Neutrophil (primary cell): ENCODE data around the gene INSYN2A.

Experiments
- H3K27ac ChIP-seq: fragments of 200-600 bp; sonication (generic); 2 replicates; pipeline ENCODE4 v1.5.1; 2016; ENCODE audit warnings: mild to moderate bottlenecking, moderate library complexity
- H3K27me3 ChIP-seq: fragments of 200-600 bp; sonication (generic); 2 replicates; pipeline ENCODE4 v1.6.0; 2016; ENCODE audit warnings: mild to moderate bottlenecking
- H3K36me3 ChIP-seq: fragments of 200-600 bp; sonication (generic); 2 replicates; pipeline ENCODE4 v1.5.1; 2017
- H3K4me1 ChIP-seq, 2 experiments: fragments of 200-600 bp in 1 of 2; sonication (generic) in 1 of 2; 1 replicate in 1 of 2; 2 replicates in 1 of 2; pipeline versions ENCODE4 v1.5.1 to v1.6.1; 2013 to 2016; ENCODE audit warnings: low read depth in 1 of 2, low read length in 1 of 2, mild to moderate bottlenecking in 1 of 2, moderate library complexity in 1 of 2; ENCODE audit not compliant: control insufficient read depth in 1 of 2, insufficient read depth in 1 of 2
- H3K4me3 ChIP-seq, 2 experiments: fragments of 200-600 bp in 1 of 2; sonication (generic) in 1 of 2; 1 replicate in 1 of 2; 2 replicates in 1 of 2; pipeline ENCODE4 v1.5.1; 2013 to 2016; ENCODE audit warnings: low read depth in 1 of 2, low read length in 1 of 2, mild to moderate bottlenecking in 1 of 2, moderate library complexity in 1 of 2
- H3K9me3 ChIP-seq: fragments of 200-600 bp; sonication (generic); 2 replicates; pipeline ENCODE4 v1.5.1; 2016
- TF ChIP-seq, protein P1 (sequence below): fragments of 200-600 bp; sonication (generic); IDR thresholded peaks from 2 replicates; pipeline ENCODE4 v1.5.1; 2016; ENCODE audit warnings: antibody characterized with exemption

Gene INSYN2A

DNA sequence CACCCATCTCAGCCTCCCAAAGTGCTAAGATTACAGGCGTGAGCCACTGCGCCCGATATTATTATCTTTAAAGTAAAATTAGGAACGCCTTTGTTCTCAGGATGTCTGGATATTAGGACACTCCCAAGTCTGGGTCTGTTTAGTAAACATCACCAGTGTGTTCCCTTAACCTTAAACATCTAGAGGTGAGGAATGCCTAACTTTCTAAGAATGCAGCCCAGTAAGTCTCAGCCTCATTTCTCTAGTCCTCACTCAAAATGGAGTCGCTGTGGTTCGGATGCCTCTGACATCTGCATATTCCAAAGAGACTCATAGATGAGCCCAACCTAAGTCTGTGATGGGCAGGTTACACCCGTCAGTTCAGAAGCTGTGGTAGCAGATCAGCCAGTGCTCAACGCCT lies 4.3 kb upstream of the INSYN2A start:
- peaks cover 45% of the 10 kb centered on the region for H3K27me3 ChIP-seq
- no peak overlapping the region for H3K4me3 ChIP-seq
- H3K36me3 ChIP-seq = no peaks in the 10 kb centered on the region
- no peaks in the 10 kb centered on the region for H3K4me1 ChIP-seq
- TF ChIP-seq, protein P1, sequence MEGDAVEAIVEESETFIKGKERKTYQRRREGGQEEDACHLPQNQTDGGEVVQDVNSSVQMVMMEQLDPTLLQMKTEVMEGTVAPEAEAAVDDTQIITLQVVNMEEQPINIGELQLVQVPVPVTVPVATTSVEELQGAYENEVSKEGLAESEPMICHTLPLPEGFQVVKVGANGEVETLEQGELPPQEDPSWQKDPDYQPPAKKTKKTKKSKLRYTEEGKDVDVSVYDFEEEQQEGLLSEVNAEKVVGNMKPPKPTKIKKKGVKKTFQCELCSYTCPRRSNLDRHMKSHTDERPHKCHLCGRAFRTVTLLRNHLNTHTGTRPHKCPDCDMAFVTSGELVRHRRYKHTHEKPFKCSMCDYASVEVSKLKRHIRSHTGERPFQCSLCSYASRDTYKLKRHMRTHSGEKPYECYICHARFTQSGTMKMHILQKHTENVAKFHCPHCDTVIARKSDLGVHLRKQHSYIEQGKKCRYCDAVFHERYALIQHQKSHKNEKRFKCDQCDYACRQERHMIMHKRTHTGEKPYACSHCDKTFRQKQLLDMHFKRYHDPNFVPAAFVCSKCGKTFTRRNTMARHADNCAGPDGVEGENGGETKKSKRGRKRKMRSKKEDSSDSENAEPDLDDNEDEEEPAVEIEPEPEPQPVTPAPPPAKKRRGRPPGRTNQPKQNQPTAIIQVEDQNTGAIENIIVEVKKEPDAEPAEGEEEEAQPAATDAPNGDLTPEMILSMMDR = no peak
- H3K27ac ChIP-seq = no peak overlapping the region
- no peaks in the 10 kb centered on the region for H3K9me3 ChIP-seq

DNA sequence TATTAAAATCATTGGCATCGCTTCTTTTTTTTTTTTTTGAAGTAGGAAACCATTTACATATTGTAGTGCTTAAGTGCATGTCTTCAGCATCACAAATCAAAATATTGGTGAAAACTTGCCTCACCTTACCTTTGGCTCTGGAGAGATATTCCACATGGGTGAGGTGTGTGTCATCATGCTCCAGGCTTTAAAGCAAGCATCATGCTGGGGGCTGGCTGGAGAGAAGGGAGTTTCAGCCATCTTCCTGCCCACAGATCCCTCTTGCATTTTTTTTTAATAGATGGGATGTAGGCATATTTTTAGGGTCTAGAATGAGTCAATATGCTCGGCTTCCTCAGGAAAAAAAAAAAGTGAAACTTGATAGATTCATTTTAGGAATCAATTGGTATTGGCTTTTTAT lies 2.3 kb upstream of the INSYN2A start:
- TF ChIP-seq, protein P1 = no peak

DNA sequence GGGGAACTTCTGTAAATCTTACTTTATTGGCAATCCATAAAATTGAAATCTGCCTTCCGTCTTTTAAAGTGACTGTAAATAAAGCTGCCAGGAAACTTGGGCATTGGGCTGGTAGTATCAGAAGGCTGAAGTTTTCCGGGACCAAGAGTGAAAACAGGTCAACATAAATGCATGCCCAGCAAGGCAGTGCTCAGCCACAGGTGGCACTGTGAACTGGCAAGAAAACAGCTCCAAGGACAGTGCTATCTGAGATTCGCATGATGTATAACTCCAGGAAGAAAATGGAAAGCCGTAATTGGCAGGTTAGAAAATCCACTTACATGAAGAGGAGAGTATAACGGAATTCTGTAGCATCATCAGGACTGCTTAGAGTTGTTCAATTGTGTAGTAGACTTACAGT lies 1.9 kb upstream of the INSYN2A start:
- Histone ChIP-seq H3K27ac (no peak overlapping the region), H3K27me3 (peaks cover 69% of the 10 kb centered on the region), H3K4me1 (no peaks in the 10 kb centered on the region), H3K9me3 (no peaks in the 10 kb centered on the region), H3K4me3 (no peak overlapping the region), H3K36me3 (no peaks in the 10 kb centered on the region)
- TF ChIP-seq, protein P1 = no peak

More for the DNA sequence above, 2.3 kb upstream of the INSYN2A start:
- Histone ChIP-seq H3K36me3 (no peaks in the 10 kb centered on the region), H3K4me1 (no peaks in the 10 kb centered on the region), H3K27me3 (peaks cover 65% of the 10 kb centered on the region), H3K9me3 (no peaks in the 10 kb centered on the region), H3K4me3 (no peak overlapping the region), H3K27ac (no peak overlapping the region)

DNA sequence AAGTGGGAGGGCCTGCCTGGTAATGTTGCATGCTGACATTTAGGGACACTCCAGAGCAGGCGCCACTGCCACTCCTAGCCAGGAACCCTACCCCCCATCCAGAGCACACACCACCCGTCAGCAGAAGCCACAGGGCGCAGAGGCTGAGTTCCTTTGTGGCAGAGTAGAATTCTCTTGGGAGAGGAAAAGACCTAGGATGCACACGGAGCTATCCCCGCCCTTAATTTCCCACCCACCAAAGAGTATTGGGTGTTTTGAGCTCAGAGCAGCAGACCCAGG lies 702 bp upstream of the INSYN2A start:
- H3K4me3 ChIP-seq = no peak overlapping the region
- TF ChIP-seq, protein P1 = no peak

DNA sequence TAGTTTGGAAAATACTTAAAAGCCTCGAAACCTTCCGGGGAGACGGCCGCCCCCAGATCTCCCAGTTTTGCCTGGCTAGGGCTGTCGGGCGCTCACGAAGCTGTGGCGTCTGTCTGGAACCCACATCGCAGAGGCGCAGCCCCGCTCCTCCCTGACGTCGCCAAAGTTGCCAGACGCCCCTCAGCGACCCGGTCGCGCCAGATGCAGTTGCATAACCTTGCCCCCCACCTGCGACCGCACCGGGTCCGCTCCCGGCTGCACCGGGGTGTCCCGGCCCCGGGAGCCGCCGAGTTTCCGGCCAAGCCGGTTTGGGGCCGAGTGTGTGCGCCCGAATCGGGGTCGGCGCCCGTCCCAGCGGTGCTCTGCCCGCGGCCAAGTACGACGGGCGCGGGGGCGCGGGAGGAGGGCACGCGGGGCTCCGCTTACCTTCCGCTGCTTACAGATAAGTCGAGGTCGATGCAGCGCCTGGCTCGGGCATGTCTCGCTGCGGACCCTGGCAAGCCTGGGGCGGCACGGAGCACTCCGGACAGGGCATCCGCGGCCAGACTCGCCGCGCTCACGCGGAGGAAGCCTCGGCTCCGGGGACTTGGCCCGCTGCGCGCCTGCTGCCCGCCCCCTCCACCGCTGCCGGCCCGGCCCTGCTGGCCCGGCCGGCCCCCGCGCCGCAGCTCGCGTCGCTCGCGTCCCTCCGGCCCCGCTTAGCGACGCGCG lies 665 bp downstream of the INSYN2A start:
- TF ChIP-seq, protein P1 = no peak
- Histone ChIP-seq H3K9me3 (no peaks in the 10 kb centered on the region), H3K27ac (no peak overlapping the region), H3K36me3 (no peaks in the 10 kb centered on the region), H3K4me1 (no peaks in the 10 kb centered on the region), H3K27me3 (peaks cover 95% of the 10 kb centered on the region), H3K4me3 (no peak overlapping the region)

More for the DNA sequence above, 702 bp upstream of the INSYN2A start:
- H3K27me3 ChIP-seq = peaks cover 81% of the 10 kb centered on the region
- no peak overlapping the region for H3K27ac ChIP-seq
- no peaks in the 10 kb centered on the region for H3K4me1 ChIP-seq
- no peaks in the 10 kb centered on the region for H3K36me3 ChIP-seq
- H3K9me3 ChIP-seq = no peaks in the 10 kb centered on the region
